Natural killer cell (primary cell): ENCODE results near the gene USP34. TPM values are rescaled to one million over a fixed set of nuclear protein-coding genes. Genes with fewer than 3 reads are reported as not detected.

ENCODE experiments used
- ATAC-seq, 3 donors: fragments of 150-1000 bp in 2 of 3; fragments of 200-7000 bp in 1 of 3; cut with Tn5 transposase; 1 replicate in 1 of 3; 2 replicates in 2 of 3; pipeline ENCODE4 v1.10.0; 2021; ENCODE audit warnings: mild to moderate bottlenecking in 2 of 3, moderate library complexity in 2 of 3
- DNase-seq, 2 donors: peaks; one replicate each; pipeline versions ENCODE4 v3.0.0 to v3.0.0-alpha.2; 2013 to 2021; ENCODE audit warnings: mixed read lengths in 1 of 2
- H3K27ac ChIP-seq: one replicate; pipeline ENCODE4 v1.5.1; 2013; ENCODE audit warnings: mild to moderate bottlenecking, low read length
- H3K27me3 ChIP-seq: one replicate; pipeline ENCODE4 v1.6.1; 2013; ENCODE audit warnings: low read length; ENCODE audit not compliant: control insufficient read depth, insufficient read depth
- H3K36me3 ChIP-seq: one replicate; pipeline ENCODE4 v1.6.1; 2013; ENCODE audit warnings: low read length; ENCODE audit not compliant: control insufficient read depth, insufficient read depth
- H3K4me1 ChIP-seq: one replicate; pipeline ENCODE4 v1.6.1; 2013; ENCODE audit warnings: low read length; ENCODE audit not compliant: control insufficient read depth, insufficient read depth
- H3K4me3 ChIP-seq: one replicate; pipeline ENCODE4 v1.5.1; 2013; ENCODE audit warnings: low read length
- H3K9me3 ChIP-seq: one replicate; pipeline ENCODE4 v1.6.1; 2013; ENCODE audit warnings: low read length; ENCODE audit not compliant: control insufficient read depth, insufficient read depth
- H3K27ac Mint-ChIP-seq, 2 donors: one replicate each; pipeline ENCODE4 v1.8.0; 2022; ENCODE audit warnings: mild to moderate bottlenecking in 2 of 2, mixed read lengths in 2 of 2, moderate library complexity in 1 of 2
- H3K27me3 Mint-ChIP-seq, 2 donors: one replicate each; pipeline ENCODE4 v1.8.0; 2022; ENCODE audit warnings: low read depth in 2 of 2, mixed read lengths in 2 of 2
- H3K36me3 Mint-ChIP-seq: one replicate; pipeline ENCODE4 v1.8.0; 2022; ENCODE audit warnings: mixed read lengths
- H3K4me1 Mint-ChIP-seq, 2 donors: one replicate each; pipeline ENCODE4 v1.8.0; 2022; ENCODE audit warnings: mixed read lengths in 2 of 2
- H3K4me3 Mint-ChIP-seq: one replicate; pipeline ENCODE4 v1.8.0; 2022; ENCODE audit warnings: mild to moderate bottlenecking, moderate library complexity, mixed read lengths
- H3K9me3 Mint-ChIP-seq, 2 donors: one replicate each; pipeline ENCODE4 v1.8.0; 2022; ENCODE audit warnings: mixed read lengths in 2 of 2
- CTCF ChIP-seq: fragments of 200-600 bp; IDR thresholded peaks from one replicate; pipeline ENCODE4 v1.8.0; 2022; ENCODE audit warnings: antibody characterized with exemption
- WGBS: methylation state at CpG from one replicate; pipeline ENCODE4 v1.1.7; 2013; ENCODE audit warnings: missing lambda C conversion rate; ENCODE audit not compliant: insufficient coverage; 5-methylcytosine and 5-hydroxymethylcytosine counted together
- intact Hi-C: fragments of 100-400 bp; cut with micrococcal nuclease; formaldehyde crosslinking; loops from one replicate; pipeline ENCODE4 v1.14.2; 2022
- total RNA-seq, 4 donors: library from RNA; stranded (reverse); fragments of 120-200 nt in 1 of 4; gene quantifications; one replicate each; pipeline versions ENCODE4 v1.2.3 to v1.2.4, GENCODE V29; 2013 to 2022

USP34 gene
- total RNA-seq, 3 donors from 2014 or later (not counting 1 experiment from before 2014, with no cell fraction given), result 184 to 204 (median 199) TPM

GRCh38 chr2:61180686-61181085 lies 290.2 kb downstream of the USP34 start:
- Histone ChIP-seq H3K27ac (no peak overlapping the region), H3K4me1 (peaks cover 46% of the 10 kb centered on the region), H3K9me3 (no peaks in the 10 kb centered on the region), H3K27me3 (no peaks in the 10 kb centered on the region), H3K36me3 (peaks cover 54% of the 10 kb centered on the region), H3K4me3 (no peak overlapping the region)
- H3K9me3 Mint-ChIP-seq, result no peaks in the 10 kb centered on the region
- intact Hi-C loops, result no loop called here
- peaks cover 26% of the 10 kb centered on the region for H3K36me3 Mint-ChIP-seq
- peak overlapping the region; percentile 61 to 97 for H3K27ac Mint-ChIP-seq
- DNase-seq (no peak), ATAC-seq (no peak)
- no peaks in the 10 kb centered on the region for H3K27me3 Mint-ChIP-seq
- 96% methylated on average over 6 of the region's 6 CpGs for WGBS
- peaks cover 76 to 86% of the 10 kb centered on the region in 2 donors for H3K4me1 Mint-ChIP-seq
- no peak for TF ChIP-seq CTCF
- peak overlapping the region; percentile 88 for H3K4me3 Mint-ChIP-seq

GRCh38 chr2:61179701-61180639 lies 290.9 kb downstream of the USP34 start:
- Histone ChIP-seq H3K36me3 (peaks cover 47% of the 10 kb centered on the region), H3K27ac (no peak overlapping the region), H3K27me3 (no peaks in the 10 kb centered on the region), H3K9me3 (no peaks in the 10 kb centered on the region), H3K4me1 (peaks cover 46% of the 10 kb centered on the region), H3K4me3 (no peak overlapping the region)
- DNase-seq, result no peak
- ATAC-seq, result no peak
- Mint-ChIP-seq H3K36me3 (peaks cover 20% of the 10 kb centered on the region), H3K27ac (peak overlapping the region; percentile 79 to 97), H3K4me1 (peaks cover 70 to 86% of the 10 kb centered on the region in 2 donors), H3K9me3 (no peaks in the 10 kb centered on the region), H3K27me3 (no peaks in the 10 kb centered on the region), H3K4me3 (peak overlapping the region; percentile 88)
- WGBS, result 92% methylated on average over 12 of the region's 14 CpGs
- intact Hi-C loops, result no loop called here
- TF ChIP-seq CTCF, result no peak

GRCh38 chr2:61178603-61179545 lies 292.0 kb downstream of the USP34 start:
- H3K4me3 Mint-ChIP-seq, result peak overlapping the region; percentile 88
- intact Hi-C loops, result no loop called here
- H3K27me3 ChIP-seq, result no peaks in the 10 kb centered on the region
- 94% methylated on average over 22 of the region's 22 CpGs for WGBS
- H3K4me1 Mint-ChIP-seq, result peaks cover 62 to 77% of the 10 kb centered on the region in 2 donors
- H3K27ac Mint-ChIP-seq, result peak overlapping the region; percentile 79 to 97
- peaks cover 14% of the 10 kb centered on the region for H3K36me3 Mint-ChIP-seq
- no peaks in the 10 kb centered on the region for H3K27me3 Mint-ChIP-seq
- no peak for TF ChIP-seq CTCF
- peak in 1 of 2 donors; percentile 49 for DNase-seq
- H3K4me1 ChIP-seq, result peaks cover 46% of the 10 kb centered on the region
- no peak overlapping the region for H3K4me3 ChIP-seq
- no peaks in the 10 kb centered on the region for H3K9me3 ChIP-seq
- no peaks in the 10 kb centered on the region for H3K9me3 Mint-ChIP-seq
- peaks cover 36% of the 10 kb centered on the region for H3K36me3 ChIP-seq
- ATAC-seq, result no peak
- peak overlapping the region; percentile 94 for H3K27ac ChIP-seq
